ENCODE measurements around the gene LMOD1.
A peak's percentile ranks its signal among the peaks of the same experiment; 100 is the strongest.
"Not testable (repeated sequence)": the region's sequence is repeated elsewhere in the genome, so short reads cannot be mapped to it uniquely, and the experiment has no call there.

LMOD1 gene

DNA sequence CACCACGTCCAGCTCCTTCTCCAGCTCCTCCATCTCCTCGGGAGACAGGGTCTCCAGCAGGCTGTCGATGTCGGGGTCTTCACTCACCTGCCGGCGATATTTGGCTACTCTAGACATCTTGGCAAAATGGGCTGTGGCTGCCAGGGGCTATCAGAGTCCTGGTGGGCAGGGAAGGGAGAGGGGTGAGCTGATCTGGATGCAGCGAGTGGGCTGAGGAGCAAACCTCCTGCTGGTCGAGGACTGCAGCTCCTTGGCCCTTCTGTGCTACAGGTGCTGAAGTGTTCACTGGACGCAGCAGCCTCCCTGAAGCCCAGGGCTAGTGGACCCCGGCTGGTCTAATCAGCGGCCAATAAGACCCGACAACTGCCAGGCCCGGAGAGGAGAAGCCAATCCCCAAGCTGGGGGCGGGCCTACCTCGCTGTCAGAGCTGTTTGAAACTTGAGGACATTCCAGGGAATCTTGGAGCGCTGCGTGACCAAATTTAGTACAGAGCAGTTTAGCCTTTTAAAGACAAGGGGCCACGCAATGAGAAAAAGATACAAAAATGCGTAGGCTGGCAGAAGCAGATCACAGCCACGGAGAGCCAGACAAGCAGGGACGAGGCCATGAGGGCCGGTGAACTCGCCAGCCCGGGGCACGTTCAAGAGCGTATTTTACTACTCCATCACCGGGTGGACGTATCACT, at the start of gene LMOD1:
Gene LMOD1 (minus strand): TSS at position 325 of the 685 bp plus-strand sequence. CDS start 208 bp downstream, at position 117.
- intact Hi-C loops (cut with DNase I) = no loop called here
- peak; percentile 47 to 83 (median 66) for DNase-seq

GRCh38 chr1:201990427-201990826, 44.1 kb upstream of the LMOD1 start:
- intact Hi-C loops (cut with DNase I) = no loop called here

DNA sequence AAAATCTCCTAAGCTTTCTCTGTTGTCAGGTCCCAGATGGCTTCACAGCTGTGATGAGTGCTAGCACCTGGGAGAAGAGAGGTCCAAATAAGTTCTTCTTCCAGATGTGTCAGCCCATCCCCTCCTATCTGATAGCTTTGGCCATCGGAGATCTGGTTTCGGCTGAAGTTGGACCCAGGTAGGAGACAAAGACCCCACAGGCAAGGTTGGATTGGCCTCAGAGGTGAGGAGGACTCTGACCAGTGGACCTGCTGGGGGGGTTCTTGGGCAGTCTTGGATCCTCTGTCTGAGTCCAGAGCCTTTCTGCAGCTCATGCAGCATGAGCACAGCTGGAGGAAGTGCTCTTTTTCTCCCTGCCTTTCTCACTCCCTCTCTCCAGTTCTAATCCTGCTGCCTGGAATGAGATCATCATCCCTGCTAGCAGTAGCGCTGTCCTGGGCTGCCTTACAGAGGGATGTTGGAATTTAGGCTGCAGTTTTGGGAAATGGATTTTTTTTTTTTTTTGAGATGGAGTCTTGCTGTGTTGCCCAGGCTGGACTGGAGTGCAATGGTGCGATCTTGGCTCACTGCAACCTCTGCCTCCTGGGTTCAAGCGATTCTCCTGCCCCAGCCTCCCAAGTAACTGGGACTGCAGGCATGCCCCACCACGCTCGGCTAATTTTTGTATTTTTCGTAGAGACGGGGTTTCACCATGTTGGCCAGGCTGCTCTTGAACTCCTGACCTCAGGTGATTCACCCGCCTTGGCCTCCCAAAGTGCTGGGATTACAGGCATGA, 43.2 kb upstream of the LMOD1 start:
- DNase-seq = peak in 2 of 42 donors; percentile 2 to 12
- intact Hi-C loops (cut with DNase I) = no loop called here

More at GRCh38 chr1:201990427-201990826, 44.1 kb upstream of the LMOD1 start:
- DNase-seq = peak in 1 of 42 donors; percentile 2

DNA sequence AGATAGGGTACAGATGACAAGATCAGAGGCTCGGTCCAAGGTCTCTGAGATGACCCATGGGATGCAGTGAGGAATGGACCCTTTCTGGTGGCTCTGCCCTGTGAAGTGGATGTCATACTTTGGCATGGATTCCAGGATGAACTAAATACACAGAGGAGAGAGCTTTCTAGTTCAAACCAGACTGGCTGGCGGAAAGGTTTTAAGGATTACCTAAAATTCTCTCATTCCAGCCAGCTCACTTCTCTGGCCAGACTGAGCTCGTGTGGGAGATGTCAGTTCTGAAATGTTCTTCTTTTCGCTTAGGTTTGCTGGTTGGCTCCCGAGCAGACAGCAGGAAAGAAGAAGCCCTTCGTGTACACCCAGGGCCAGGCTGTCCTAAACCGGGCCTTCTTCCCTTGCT, 42.3 kb upstream of the LMOD1 start:
- intact Hi-C loops (cut with DNase I) = no loop called here
- DNase-seq = peak in 1 of 42 donors; percentile 21

GRCh38 chr1:201985355-201985754, 39.0 kb upstream of the LMOD1 start:
- intact Hi-C loops (cut with DNase I) = no loop called here
- DNase-seq = no peak

- intact Hi-C loops (cut with DNase I) = no loop called here
These were observed 38.1 kb upstream of the LMOD1 start for GRCh38 chr1:201984446-201984845.

GRCh38 chr1:201983380-201983805, 37.0 kb upstream of the LMOD1 start:
- no peak for DNase-seq
- intact Hi-C loops (cut with DNase I) = no loop called here

More at GRCh38 chr1:201984446-201984845, 38.1 kb upstream of the LMOD1 start:
- DNase-seq = no peak

- intact Hi-C loops (cut with DNase I) = no loop called here
- DNase-seq = peak in 41 of 42 donors; percentile 21 to 78 (median 55)
These were observed 36.5 kb upstream of the LMOD1 start, which contains the start of gene RNPEP for GRCh38 chr1:201982623-201983379. TSS of gene RNPEP (plus strand) at chr1:201982648. CDS start at chr1:201982667, 19 bp downstream.

DNA sequence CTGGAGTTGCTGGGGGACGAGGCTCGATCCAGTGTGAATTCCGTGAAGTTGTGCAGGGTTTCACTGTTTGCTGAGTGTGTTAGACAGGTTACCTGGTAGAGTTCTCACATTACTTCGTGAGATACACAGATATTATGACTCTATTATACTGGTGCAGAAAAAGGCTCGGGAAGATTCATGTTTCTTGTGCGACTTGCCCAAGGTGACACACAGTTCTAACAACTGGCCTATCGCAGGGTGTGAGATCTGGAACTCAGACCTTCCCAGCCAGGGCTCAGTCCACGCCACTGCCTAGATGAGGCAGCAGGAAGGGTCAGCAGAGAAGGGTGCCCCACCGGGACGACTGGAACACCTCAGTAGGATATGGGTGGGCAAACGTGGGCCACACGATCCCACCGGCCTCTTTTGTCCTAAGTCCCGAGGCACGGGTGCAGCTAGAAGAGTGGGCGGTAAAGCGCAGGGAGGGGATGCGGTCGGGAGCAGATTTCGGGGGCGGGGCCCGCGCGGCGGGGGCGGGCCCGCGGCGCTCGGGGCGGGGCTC, 35.8 kb upstream of the LMOD1 start:
- peak in 41 of 42 donors; percentile 41 to 90 (median 78) for DNase-seq
- intact Hi-C loops (cut with DNase I) = no loop called here

DNA sequence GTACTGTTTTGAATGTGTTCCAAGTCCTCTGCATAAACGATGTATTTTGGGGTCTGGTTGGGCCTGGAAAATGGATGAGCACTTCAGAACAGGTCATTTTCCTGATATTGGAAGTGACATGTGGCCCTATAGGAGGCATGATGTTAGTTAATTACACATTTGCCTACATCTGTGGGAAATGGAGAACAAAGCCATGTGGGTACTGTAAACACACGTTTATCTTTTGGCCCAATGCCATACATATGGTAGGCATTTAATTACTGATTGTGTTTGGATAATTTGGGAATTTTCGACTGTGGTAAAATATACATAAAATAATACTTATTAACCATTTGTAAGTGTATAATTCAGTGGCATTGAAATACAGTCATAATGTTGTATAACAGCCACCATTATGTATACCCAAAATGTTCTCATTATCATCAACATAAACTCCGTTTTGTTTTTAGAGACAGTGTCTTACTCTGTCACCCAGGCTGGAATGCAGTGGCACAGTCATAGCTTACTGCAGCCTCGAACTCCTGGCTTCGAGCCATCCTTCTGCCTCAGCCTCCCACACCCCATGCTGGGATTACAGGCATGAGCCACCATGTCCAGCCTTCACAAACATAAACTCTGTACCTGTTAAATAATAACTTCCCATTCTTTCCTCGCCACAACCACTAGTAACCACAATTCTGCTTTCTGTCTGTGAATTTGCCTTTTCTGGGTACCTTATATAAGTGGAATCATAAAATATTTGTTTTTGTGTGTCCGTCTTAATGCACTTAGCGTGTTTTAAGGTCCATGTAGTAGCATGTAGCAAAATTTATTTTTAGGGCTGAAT, 24.2 kb upstream of the LMOD1 start:
- no peak for DNase-seq
- intact Hi-C loops (cut with DNase I) = loop anchor here (5.0 kb wide), 2 partner anchors 78 to 93 kb away; no protein-coding TSS in a partner anchor

DNA sequence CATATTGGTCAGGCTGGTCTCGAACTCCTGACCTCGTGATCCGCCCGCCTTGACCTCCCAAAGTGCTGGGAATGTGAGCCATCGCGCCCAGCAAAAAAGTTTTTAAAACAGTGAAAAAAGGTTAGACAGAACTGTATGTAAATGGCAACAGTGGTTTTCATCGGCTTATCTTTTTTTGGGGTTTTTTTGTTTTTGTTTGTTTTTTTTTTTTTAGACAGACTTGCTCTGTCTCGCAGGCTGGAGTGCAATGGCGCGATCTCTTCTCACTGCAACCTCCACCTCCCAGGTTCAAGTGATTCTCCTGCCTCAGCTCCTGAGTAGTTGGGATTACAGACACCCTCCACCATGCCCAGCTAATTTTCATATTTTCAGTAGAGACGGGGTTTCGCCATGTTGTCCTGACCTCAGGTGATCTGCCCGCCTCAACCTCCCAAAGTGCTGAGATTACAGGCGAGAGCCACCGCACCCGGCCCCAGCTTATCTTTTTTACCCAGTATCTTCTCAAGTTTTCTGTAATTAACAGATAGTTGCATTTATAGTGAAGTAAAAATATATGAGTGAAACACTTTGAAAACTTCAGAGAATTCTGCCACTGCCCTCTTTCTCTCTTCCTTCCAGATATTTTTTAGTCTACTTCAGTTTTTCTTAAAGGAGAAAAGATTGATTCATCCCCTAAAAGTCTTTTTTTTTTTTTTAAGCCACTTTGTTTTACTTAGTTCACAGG, 22.0 kb upstream of the LMOD1 start:
- no peak for DNase-seq
- intact Hi-C loops (cut with DNase I) = no loop called here

GRCh38 chr1:201966171-201966570, 19.8 kb upstream of the LMOD1 start:
- no peak for DNase-seq
- intact Hi-C loops (cut with DNase I) = no loop called here

DNA sequence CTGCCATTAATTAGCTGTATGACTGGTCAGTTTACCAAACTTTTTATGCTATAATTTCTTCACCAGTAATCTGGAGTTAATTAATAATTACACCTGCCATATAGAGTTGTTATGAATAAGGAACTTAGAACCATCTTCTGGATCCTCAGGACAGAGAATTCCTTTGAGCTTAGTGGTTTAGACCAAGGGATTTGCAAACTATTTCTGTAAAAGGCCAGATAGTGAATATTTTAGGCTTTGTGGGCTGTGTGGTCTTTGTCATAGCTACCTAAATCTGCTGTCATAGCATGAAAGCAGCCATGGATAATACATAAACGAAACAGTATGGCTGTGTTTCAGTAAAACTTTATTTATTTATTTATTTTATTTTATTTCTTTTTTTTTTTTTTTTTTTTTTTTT, 17.9 kb upstream of the LMOD1 start:
- intact Hi-C loops (cut with DNase I) = no loop called here

DNA sequence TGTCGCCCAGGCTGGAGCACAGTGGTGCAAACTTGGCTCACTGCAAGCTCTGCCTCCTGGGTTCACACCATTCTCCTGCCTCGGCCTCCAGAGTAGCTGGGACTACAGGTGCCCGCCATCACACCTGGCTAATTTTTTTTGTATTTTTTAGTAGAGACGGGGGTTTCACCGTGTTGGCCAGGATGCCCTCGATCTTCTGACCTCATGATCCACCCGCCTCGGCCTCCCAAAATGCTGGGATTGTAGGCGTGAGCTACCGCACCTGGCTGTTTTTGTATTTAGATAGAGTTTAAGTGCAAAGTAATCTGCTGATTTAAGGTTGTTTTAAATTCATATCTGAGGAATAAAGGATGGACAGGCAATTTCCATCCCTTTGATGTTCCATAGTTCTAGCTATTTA, 16.0 kb upstream of the LMOD1 start:
- intact Hi-C loops (cut with DNase I); DNase-seq: not testable (repeated sequence)

More for the DNA sequence above, 17.9 kb upstream of the LMOD1 start:
- DNase-seq = no peak

- intact Hi-C loops (cut with DNase I) = loop anchor here (5.0 kb wide), 2 partner anchors 71 to 131 kb away; partner anchors contain the start of genes IPO9 and SHISA4
- DNase-seq = no peak
These were observed 12.0 kb upstream of the LMOD1 start for GRCh38 chr1:201958348-201958747.

DNA sequence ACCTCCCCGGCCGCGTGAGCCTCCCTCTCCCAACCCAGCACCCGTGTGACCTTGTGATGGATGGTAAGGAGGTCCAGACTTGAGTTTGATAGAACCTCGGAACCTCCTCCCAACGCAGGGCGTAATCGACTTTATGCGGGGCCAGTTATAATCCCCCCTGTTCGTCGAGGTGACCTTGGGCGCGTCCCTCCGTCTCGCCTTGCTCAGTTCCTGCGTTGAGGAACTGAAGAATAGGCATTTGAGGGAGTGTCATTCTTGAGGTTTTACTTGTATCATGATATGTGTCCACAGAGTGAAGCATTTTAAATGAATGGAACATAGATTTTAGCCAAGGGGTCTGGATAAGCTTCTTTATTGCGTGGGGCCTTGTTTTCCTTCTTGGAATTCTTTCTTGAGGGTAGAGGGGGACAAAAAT, 9.4 kb upstream of the LMOD1 start:
- DNase-seq = no peak
- intact Hi-C loops (cut with DNase I) = loop anchor here (5.0 kb wide), 2 partner anchors 68 to 128 kb away; partner anchors contain the start of genes IPO9 and SHISA4

DNA sequence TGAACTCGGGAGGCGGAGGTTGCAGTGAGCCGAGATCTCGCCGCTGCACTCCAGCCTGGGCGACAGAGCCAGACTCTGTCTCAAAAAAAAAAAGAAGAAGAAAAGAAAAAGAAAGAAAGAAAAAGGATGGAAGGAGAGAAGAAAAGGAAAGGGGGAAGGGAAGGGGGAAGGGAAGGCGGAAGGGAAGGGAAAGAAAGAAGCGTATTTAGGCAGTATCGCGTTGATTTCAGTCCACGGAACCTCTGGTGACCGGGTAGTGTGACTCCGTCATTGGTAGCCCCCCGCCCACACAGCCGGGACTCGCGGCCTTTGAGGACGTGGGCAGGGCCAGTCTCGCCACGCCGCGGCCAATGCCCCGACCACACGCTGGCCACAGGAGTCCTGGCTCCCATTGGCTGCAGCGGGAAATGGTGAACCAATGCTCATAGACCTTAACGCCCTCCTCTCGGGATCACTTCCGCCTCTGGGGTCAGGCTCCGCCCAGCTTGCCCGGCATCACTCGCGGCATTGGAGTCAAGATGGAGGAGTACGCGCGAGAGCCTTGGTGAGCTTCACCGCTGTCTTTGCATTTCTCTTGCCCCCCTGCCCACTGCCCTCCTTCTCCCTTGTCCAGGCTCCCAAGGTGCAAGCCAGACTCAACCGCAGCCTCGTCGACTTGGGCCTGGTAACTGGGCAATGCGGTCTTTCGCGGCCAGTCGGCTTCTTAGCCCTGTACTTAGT, 8.8 kb upstream of the LMOD1 start, which contains the start of gene TIMM17A:
Gene TIMM17A (plus strand): TSS at position 495 of the 720 bp plus-strand sequence. CDS start 24 bp downstream, at position 519.
- intact Hi-C loops (cut with DNase I) = loop anchor here (5.0 kb wide), 2 partner anchors 68 to 128 kb away; partner anchors contain the start of genes IPO9 and SHISA4
- DNase-seq = peak; percentile 95 to 99 (median 98)

Measured in head of caudate nucleus (tissue), 42 donors.